H1 (cell line): ENCODE data around the gene PAIP1. TPM values are rescaled to one million over a fixed set of nuclear protein-coding genes. Genes with fewer than 3 reads are reported as not detected.

Experiments used
- CTCF ChIA-PET: fragments of 300-600 bp; sonication (Branson Sonifier 250); formaldehyde crosslinking; loops from one replicate; lab custom pipeline; 2021; ENCODE audit not compliant: partially characterized antibody; lab: Charles Lee
- POLR2A ChIA-PET: fragments of 300-600 bp; sonication (Branson Sonifier 250); formaldehyde crosslinking; loops from one replicate; lab custom pipeline; 2021; ENCODE audit warnings: inconsistent platforms; ENCODE audit not compliant: partially characterized antibody; lab: Charles Lee
- DNase-seq, 2 experiments: peaks; one replicate each; pipeline versions ENCODE4 v3.0.0 to v3.0.0-alpha.2; 2010 to 2022; ENCODE audit warnings: low spot score in 2 of 2, low read depth in 1 of 2, mixed read lengths in 1 of 2
- FAIRE-seq: peaks from 2 replicates; lab custom pipeline; 2011; peaks lifted over from hg19 to GRCh38; lab: Jason Lieb, UNC
- H2AFZ ChIP-seq: 2 replicates; pipeline ENCODE4 v1.8.1; 2012; ENCODE audit warnings: low read length, inconsistent platforms
- H2AK5ac ChIP-seq: 2 replicates; pipeline ENCODE4 v1.6.1; 2013; ENCODE audit warnings: low read depth, low read length
- H2BK120ac ChIP-seq: replicated peaks from 2 replicates; pipeline ENCODE3; 2013; ENCODE audit warnings: low read depth, low read length, inconsistent platforms
- H2BK12ac ChIP-seq: 2 replicates; pipeline ENCODE4 v1.6.1; 2013; ENCODE audit warnings: low read depth, low read length
- H2BK15ac ChIP-seq: 2 replicates; pipeline ENCODE4 v1.6.1; 2013; ENCODE audit warnings: low read length
- H2BK20ac ChIP-seq: 2 replicates; pipeline ENCODE4 v1.6.1; 2013; ENCODE audit warnings: low read length
- H2BK5ac ChIP-seq: 2 replicates; pipeline ENCODE4 v1.6.1; 2013; ENCODE audit warnings: low read depth, low read length
- H3K14ac ChIP-seq: 2 replicates; pipeline ENCODE4 v1.6.1; 2013; ENCODE audit warnings: inconsistent platforms; ENCODE audit not compliant: insufficient read length
- H3K18ac ChIP-seq: 2 replicates; pipeline ENCODE4 v1.6.1; 2013; ENCODE audit warnings: low read length; ENCODE audit errors: extremely low read depth
- H3K23ac ChIP-seq: 2 replicates; pipeline ENCODE4 v1.6.1; 2013; ENCODE audit warnings: inconsistent platforms; ENCODE audit not compliant: insufficient read length
- H3K23me2 ChIP-seq: 2 replicates; pipeline ENCODE4 v1.6.1; 2013; ENCODE audit warnings: low read depth, low read length
- H3K27ac ChIP-seq: 2 replicates; pipeline ENCODE4 v1.6.1; 2011; ENCODE audit warnings: low read depth, low read length, inconsistent platforms
- H3K27me3 ChIP-seq, 4 experiments: replicated peaks in 1 of 4; 1 replicate in 1 of 4; 2 replicates in 3 of 4; pipeline versions ENCODE4 v1.6.1 to v1.8.1; 2011 to 2013; ENCODE audit warnings: low read length in 3 of 4, mild to moderate bottlenecking in 3 of 4, inconsistent platforms in 2 of 4, mixed read lengths in 2 of 4, moderate library complexity in 1 of 4; ENCODE audit not compliant: control insufficient read depth in 3 of 4, insufficient read depth in 3 of 4; ENCODE audit errors: extremely low read depth in 1 of 4
- H3K36me3 ChIP-seq, 4 experiments: 2 replicates each; pipeline versions ENCODE4 v1.6.1 to v1.8.1; 2011 to 2013; ENCODE audit warnings: mild to moderate bottlenecking in 4 of 4, low read length in 3 of 4, moderate library complexity in 2 of 4, control low read depth in 1 of 4, inconsistent platforms in 1 of 4; ENCODE audit not compliant: insufficient read depth in 4 of 4, control insufficient read depth in 2 of 4
- H3K4ac ChIP-seq: replicated peaks from 2 replicates; pipeline ENCODE3; 2013; ENCODE audit warnings: low read length, low read depth, mixed read lengths, inconsistent platforms; ENCODE audit not compliant: insufficient read length
- H3K4me1 ChIP-seq, 4 experiments: replicated peaks in 1 of 4; 1 replicate in 1 of 4; 2 replicates in 3 of 4; pipeline versions ENCODE4 v1.6.1 to v1.8.1; 2011 to 2013; ENCODE audit warnings: low read length in 3 of 4, inconsistent platforms in 2 of 4, mixed read lengths in 1 of 4; ENCODE audit not compliant: insufficient read depth in 4 of 4, control insufficient read depth in 3 of 4
- H3K4me2 ChIP-seq, 2 experiments: 2 replicates each; pipeline versions ENCODE4 v1.6.1 to v1.8.1; 2011 to 2013; ENCODE audit warnings: low read depth in 2 of 2, low read length in 2 of 2, control low read depth in 1 of 2, inconsistent platforms in 1 of 2, mild to moderate bottlenecking in 1 of 2; ENCODE audit not compliant: insufficient read depth in 1 of 2
- H3K4me3 ChIP-seq, 4 experiments: fragments of 200-600, 300-600 bp in 1 of 4; sonication (generic), shearing (Covaris generic), sonication (Bioruptor Twin) in 1 of 4; 2 replicates each; pipeline versions ENCODE4 v1.5.1 to v1.8.1; 2011 to 2016; ENCODE audit warnings: low read length in 4 of 4, low read depth in 3 of 4, control low read depth in 2 of 4, inconsistent platforms in 2 of 4, mild to moderate bottlenecking in 2 of 4, mixed read lengths in 1 of 4, moderate library complexity in 1 of 4; ENCODE audit not compliant: insufficient read depth in 2 of 4; ENCODE audit errors: extremely low read depth in 1 of 4
- H3K56ac ChIP-seq: replicated peaks from 2 replicates; pipeline ENCODE3; 2013; ENCODE audit warnings: low read depth, mild to moderate bottlenecking, mixed read lengths, low read length, inconsistent platforms; ENCODE audit not compliant: insufficient read length
- H3K79me1 ChIP-seq: 2 replicates; pipeline ENCODE4 v1.6.1; 2013; ENCODE audit warnings: low read depth, low read length, control low read depth
- H3K79me2 ChIP-seq, 2 experiments: 2 replicates each; pipeline versions ENCODE4 v1.6.1 to v1.8.1; 2012 to 2013; ENCODE audit warnings: low read length in 2 of 2, mild to moderate bottlenecking in 2 of 2, inconsistent platforms in 1 of 2; ENCODE audit not compliant: insufficient read depth in 2 of 2, control insufficient read depth in 1 of 2
- H3K9ac ChIP-seq, 4 experiments: replicated peaks in 1 of 4; 1 replicate in 1 of 4; 2 replicates in 3 of 4; pipeline versions ENCODE4 v1.6.1 to v1.8.1; 2011 to 2013; ENCODE audit warnings: low read depth in 3 of 4, low read length in 3 of 4, control low read depth in 2 of 4, mild to moderate bottlenecking in 2 of 4, moderate library complexity in 2 of 4, inconsistent platforms in 1 of 4; ENCODE audit errors: extremely low read depth in 1 of 4
- H3K9me3 ChIP-seq, 2 experiments: 2 replicates each; pipeline versions ENCODE4 v1.6.1 to v1.8.1; 2012 to 2013; ENCODE audit warnings: mild to moderate bottlenecking in 2 of 2, moderate library complexity in 2 of 2, control low read depth in 1 of 2, inconsistent platforms in 1 of 2, low read depth in 1 of 2, low read length in 1 of 2, mixed read lengths in 1 of 2; ENCODE audit not compliant: insufficient read depth in 2 of 2
- H4K20me1 ChIP-seq, 2 experiments: replicated peaks in 1 of 2; 2 replicates each; pipeline versions ENCODE3 to v1.8.1; 2011 to 2013; ENCODE audit warnings: inconsistent platforms in 2 of 2, low read length in 2 of 2, mild to moderate bottlenecking in 1 of 2; ENCODE audit not compliant: insufficient read depth in 2 of 2, control insufficient read depth in 1 of 2
- H4K5ac ChIP-seq: 2 replicates; pipeline ENCODE4 v1.6.1; 2013; ENCODE audit warnings: low read length, low read depth, mixed read lengths, inconsistent platforms; ENCODE audit not compliant: insufficient read length
- H4K8ac ChIP-seq: 2 replicates; pipeline ENCODE4 v1.8.0; 2013; ENCODE audit warnings: mild to moderate bottlenecking, moderate library complexity, low read length, inconsistent platforms; ENCODE audit not compliant: insufficient read depth; ENCODE audit errors: extremely low read depth
- H4K91ac ChIP-seq: replicated peaks from 2 replicates; pipeline ENCODE3; 2013; ENCODE audit warnings: low read length, mixed read lengths, inconsistent platforms; ENCODE audit not compliant: insufficient read length
- EP300 ChIP-seq, 2 experiments: IDR thresholded peaks; 1 replicate in 1 of 2; 2 replicates in 1 of 2; pipeline ENCODE4 v1.6.1; 2011 to 2012; ENCODE audit warnings: low read depth in 2 of 2, low read length in 2 of 2, mild to moderate bottlenecking in 2 of 2, borderline replicate concordance in 1 of 2, inconsistent platforms in 1 of 2, moderate library complexity in 1 of 2
- FOSL1 ChIP-seq: IDR thresholded peaks from 2 replicates; pipeline ENCODE4 v1.6.1; 2011; ENCODE audit warnings: mild to moderate bottlenecking, low read depth, low read length, moderate library complexity; ENCODE audit not compliant: insufficient read depth
- NANOG ChIP-seq: IDR thresholded peaks from 2 replicates; pipeline ENCODE4 v1.6.1; 2011; ENCODE audit warnings: low read length, low read depth, mild to moderate bottlenecking, inconsistent platforms; ENCODE audit not compliant: insufficient read depth, poor library complexity, severe bottlenecking
- SIN3A ChIP-seq, 2 experiments: IDR thresholded peaks in 1 of 2; conservative IDR thresholded peaks in 1 of 2; 2 replicates each; pipeline ENCODE4 v1.6.1; 2011 to 2012; ENCODE audit warnings: low read length in 2 of 2, improper control_type of control experiment in 1 of 2, low read depth in 1 of 2, mild to moderate bottlenecking in 1 of 2
- SIRT6 ChIP-seq: IDR thresholded peaks from one replicate; pipeline ENCODE4 v1.7.1; 2012; ENCODE audit warnings: low read length, inconsistent platforms
- WGBS, 2 experiments: shearing (Covaris generic) in 1 of 2; methylation state at CpG; one replicate each; pipeline versions ENCODE4 v1.1.6 to v1.1.7; 2013 to 2015; ENCODE audit warnings: low lambda C conversion rate in 2 of 2, mixed read lengths in 2 of 2, inconsistent platforms in 1 of 2, low coverage in 1 of 2, missing lambda C conversion rate in 1 of 2; ENCODE audit not compliant: insufficient replicate concordance in 2 of 2, insufficient coverage in 1 of 2, insufficient read length in 1 of 2; ENCODE audit errors: extremely low coverage in 1 of 2, missing lambda C conversion rate in 1 of 2; 5-methylcytosine and 5-hydroxymethylcytosine counted together
- polyA plus RNA-seq, 7 experiments: library from polyadenylated mRNA; depleted of rRNA in 3 of 7; stranded (reverse) in 5 of 7; unstranded in 2 of 7; fragments of >200 nt in 5 of 7; fragments of 200-250 nt in 2 of 7; gene quantifications; 1 replicate in 5 of 7; 2 replicates in 1 of 7; 4 replicates in 1 of 7; pipeline versions ENCODE4 v1.2.1 to v1.2.3, GENCODE V29; 2011 to 2013; ENCODE audit warnings: missing spikeins in 2 of 7, mixed read lengths in 2 of 7
- total RNA-seq: library from RNA; stranded (reverse); fragmentation: NEBNext Ultra II Directional; extraction: Animal tissue kit (Norgen Biotek cat#: 25700); gene quantifications from 2 replicates; pipeline ENCODE4 v1.2.1, GENCODE V29; 2021

The PAIP1 gene
- total and polyA plus RNA-seq, 2 of the 8 experiments (the other 6 are each of a cell fraction or from before 2014, with no cell fraction given), result 62.9 to 89.5 TPM

GRCh38 chr5:43530648-43531047 is 26.2 kb downstream of the PAIP1 start:
- Histone ChIP-seq H3K4me3 (no peak overlapping the region), H3K23ac (no peak overlapping the region), H2AFZ (no peak overlapping the region), H3K27ac (no peak overlapping the region), H3K56ac (no peak overlapping the region), H3K9me3 (no peaks in the 10 kb centered on the region), H3K4me1 (no peaks in the 10 kb centered on the region), H4K20me1 (no peaks in the 10 kb centered on the region), H4K91ac (no peak overlapping the region), H3K79me2 (no peaks in the 10 kb centered on the region), H3K4me2 (no peak overlapping the region), H3K23me2 (no peaks in the 10 kb centered on the region), H3K4ac (no peak overlapping the region), H2AK5ac (no peak overlapping the region), H3K36me3 (peaks cover 7 to 86% (median 48%) of the 10 kb centered on the region in 4 experiments), H4K8ac (no peak overlapping the region), H2BK15ac (no peak overlapping the region), H3K27me3 (no peaks in the 10 kb centered on the region), H4K5ac (no peak overlapping the region), H2BK20ac (no peak overlapping the region), H3K18ac (no peak overlapping the region), H3K14ac (no peak overlapping the region), H2BK5ac (no peak overlapping the region), H2BK120ac (no peak overlapping the region), H3K79me1 (no peaks in the 10 kb centered on the region), H3K9ac (no peak overlapping the region), H2BK12ac (no peak overlapping the region)
- CTCF ChIA-PET, result interaction anchor here (2.1 kb wide), 1 partner anchor 25 kb away, joined by 4 read pairs; no protein-coding TSS in a partner anchor
- WGBS, 2 experiments, result 91% methylated on average over 2 of the region's 2 CpGs; no CpG with 5 or more reads in 1 of the 2 experiments
- FAIRE-seq (no peak), DNase-seq (no peak)
- POLR2A ChIA-PET, result no interaction called here
- no peak for TF ChIP-seq FOSL1
- no peak for TF ChIP-seq SIN3A (conservative IDR thresholded peaks at IDR 0.05 in 1 of 2, IDR thresholded peaks at IDR 0.05 in 1 of 2; ENCODE audit: low read depth in 1 of 2, low read length in 2 of 2)
- no peak for TF ChIP-seq EP300 (IDR thresholded peaks at IDR 0.05; ENCODE audit: borderline replicate concordance in 1 of 2, low read depth in 2 of 2, low read length in 2 of 2)
- TF ChIP-seq SIRT6, result no peak
- no peak for TF ChIP-seq NANOG
